ENCODE data around the gene FBXL14.
"Not testable (repeated sequence)": the region's sequence is repeated elsewhere in the genome, so short reads cannot be mapped to it uniquely, and the experiment has no call there.

FBXL14 gene

DNA sequence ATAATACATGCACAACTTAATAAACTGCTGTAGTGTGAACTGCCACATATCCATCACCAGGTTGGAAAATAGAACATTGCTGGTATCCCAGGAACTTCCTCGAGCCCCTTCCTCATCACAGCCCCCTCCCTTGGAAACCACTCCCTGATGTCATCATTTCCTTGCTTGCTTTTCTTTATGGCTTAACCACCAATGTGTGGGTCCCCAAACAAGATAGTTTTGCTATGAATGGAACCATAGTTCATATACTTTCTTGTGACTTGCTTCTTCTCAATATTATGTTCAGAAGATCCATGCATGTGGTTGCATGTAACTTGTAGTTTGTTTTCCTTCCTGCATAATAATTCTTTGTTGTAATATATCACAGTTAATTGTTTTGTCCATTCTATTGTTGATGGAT, 25.7 kb upstream of the FBXL14 start:
- DNase-seq (ENCODE audit: extremely low spot score, insufficient read length, low read depth), result no peak
- FAIRE-seq, result peak; percentile 12

DNA sequence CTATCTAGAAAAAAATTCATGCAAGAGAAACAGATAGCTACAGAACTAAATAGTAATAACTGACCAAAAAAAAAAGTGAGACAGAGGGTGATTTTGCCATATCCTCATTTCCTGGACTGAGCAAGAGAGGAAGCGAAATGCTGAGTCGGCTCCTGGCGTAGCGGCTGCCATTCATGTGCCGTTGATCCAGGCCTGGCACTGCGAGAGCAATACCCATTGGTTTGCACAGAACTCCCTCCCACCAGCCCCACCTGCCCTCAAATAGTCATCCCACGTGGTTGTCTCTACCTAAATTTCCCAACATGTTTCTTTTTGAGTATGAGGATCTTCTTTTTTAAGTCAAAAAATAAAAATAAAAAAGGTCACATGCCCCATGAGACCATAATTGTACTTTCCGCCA, 25.2 kb upstream of the FBXL14 start:
- DNase-seq (ENCODE audit: extremely low spot score, insufficient read length, low read depth), result no peak
- FAIRE-seq, result peak; percentile 74

DNA sequence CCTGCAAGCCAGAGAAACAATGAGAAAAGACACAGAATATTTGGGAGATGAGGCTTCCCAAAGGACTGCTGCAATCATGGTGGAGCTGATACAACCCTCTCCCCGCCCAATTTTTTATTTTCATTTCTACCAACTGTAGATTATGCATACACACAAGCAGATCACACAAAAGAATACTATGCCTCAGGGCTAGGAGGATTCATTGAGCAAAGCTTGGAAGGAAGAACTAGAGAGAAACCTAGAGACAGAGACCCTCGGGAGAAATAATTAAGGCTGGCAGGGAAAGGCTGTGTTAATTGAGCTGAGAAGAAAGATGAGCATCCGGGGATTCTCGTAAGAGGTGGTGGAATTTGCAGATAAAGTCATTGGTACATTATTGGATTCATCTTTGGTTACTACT, 24.8 kb upstream of the FBXL14 start:
- DNase-seq (ENCODE audit: extremely low spot score, insufficient read length, low read depth), result no peak
- no peak for FAIRE-seq

DNA sequence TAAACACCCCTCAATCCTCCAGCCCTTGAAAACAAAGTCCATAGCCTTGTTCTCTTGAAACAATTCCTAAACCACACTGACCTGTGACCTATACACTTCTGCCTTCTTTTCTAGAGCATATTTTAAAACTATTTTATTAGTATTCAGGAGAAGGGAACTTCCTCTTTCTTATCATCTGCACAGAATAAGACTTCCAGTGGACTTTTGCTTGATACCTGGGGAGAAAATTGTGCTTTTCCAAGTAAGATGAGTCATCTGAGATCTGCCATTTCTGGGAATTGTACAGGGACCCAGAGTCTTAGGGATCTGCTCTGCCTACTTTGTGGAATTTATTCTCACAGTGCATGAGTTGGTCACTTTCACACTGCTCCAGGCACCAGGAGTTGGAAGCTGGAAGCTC, 24.1 kb upstream of the FBXL14 start:
- FAIRE-seq (no peak), DNase-seq (ENCODE audit: extremely low spot score, insufficient read length, low read depth) (no peak)

DNA sequence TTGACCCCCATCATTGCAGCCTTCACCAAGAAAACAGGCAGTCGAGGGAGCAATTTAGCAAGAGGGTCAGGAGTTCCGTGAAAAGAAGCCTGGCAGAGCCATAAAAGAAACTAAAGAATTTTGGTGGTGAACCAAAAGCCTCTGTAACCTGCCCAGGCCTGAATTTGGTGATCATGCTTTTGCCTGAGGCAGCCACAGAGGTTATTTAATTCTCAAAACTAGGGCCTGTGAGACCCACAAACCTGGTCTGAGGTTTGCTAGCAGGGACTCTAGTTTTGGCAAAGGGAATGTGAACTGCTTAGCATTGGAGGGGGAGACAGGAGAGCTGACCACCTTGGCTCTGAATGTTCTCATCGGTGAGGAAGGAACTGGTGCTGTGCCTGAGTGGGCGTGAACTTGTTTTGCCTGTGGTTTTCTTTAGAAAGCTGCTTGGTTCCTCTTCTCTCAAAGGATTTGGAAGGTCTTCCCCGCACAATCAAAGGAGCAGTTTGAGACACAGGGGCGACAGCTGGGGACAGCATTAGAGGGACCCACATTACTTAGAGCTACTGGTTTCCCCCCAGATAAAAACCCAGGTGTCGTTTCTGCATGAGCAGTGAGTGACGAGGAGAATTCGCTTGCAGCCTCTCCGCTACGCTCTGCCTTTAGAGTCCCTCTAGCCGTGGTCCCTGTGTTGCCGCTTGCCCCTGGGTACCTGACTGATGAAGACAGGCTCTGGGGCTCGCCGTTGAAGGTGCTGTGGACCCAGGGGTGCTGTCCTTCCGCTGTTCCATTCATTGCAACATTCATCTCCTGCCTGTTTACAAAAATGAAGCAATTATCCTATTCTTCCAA, 22.1 kb upstream of the FBXL14 start:
- DNase-seq (ENCODE audit: extremely low spot score, insufficient read length, low read depth) (no peak), FAIRE-seq (peak; percentile 78)

DNA sequence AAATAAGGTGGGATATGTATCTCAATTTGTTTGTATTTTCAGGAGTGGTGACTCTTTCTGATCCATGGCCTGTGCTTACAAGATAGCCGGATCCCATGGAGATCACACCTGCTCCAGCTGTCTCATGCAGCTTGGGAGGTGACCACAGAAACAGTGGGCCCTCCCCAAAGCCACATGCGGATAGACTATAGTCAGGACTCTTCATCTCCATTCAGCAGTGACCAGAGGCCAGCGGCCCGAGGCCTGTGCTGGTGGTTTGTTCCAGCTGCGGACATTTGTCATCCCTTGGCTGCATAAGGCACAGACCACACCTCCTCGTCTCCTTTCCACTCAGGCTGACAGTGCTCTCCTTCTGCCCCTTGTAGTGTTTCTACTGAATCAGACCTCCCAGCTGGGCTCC, 20.0 kb upstream of the FBXL14 start:
- DNase-seq (ENCODE audit: extremely low spot score, insufficient read length, low read depth), result no peak
- no peak for FAIRE-seq

DNA sequence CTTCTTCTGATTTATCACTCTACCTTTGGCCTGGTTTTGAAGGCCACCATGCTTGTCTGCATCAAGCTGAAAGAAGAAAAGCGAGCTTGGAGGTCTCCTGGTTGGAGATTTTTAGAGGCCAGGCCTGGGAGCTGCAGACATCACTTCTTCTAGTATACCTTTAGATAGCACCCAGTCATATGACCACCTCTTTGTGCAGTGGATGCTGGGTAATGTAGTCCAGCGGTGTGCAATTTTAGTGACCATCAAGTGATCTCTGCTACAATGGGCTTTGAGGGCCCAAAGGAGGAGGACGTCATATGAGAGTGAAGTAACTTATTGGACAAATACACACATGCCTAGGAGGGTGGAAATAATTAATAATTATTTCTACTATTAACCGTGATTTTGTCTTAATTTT, 19.5 kb upstream of the FBXL14 start:
- DNase-seq (ENCODE audit: extremely low spot score, insufficient read length, low read depth) (no peak), FAIRE-seq (no peak)

DNA sequence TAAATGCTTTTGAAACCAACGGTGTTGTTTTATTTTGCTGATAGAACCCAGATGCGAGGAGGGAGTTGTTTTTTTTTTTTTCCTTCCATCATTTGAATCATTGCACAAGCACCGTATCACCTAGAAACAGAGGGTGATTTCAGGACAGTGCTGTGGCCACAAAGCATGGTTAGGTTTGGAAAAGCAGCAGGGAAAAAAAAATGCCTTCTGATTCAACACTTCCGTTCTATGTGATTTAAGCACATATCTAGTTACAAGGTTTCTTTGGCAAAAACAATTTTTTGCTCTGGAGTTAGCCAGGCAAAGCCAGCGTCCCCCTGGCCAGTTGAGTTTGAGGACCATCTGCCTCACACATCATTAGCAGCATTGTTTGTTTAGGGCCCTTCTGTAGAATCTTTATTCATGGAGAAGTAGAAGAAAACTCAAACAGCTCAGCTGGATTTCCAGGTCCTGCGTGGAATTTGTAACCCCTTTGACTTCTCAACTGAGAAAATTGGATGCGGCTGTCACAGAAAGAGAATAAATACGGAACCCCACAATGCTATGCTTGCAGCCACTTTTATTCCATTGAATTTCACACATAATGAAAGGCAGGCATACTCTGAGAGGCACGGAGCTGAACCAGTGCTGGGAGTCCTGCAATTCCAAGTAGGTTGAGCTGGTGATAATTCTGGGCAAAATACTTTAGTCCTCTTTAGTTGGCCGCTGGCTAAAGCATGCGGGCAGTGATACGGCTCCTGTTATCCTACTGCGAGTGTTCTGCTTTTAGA, 17.6 kb upstream of the FBXL14 start:
- DNase-seq (ENCODE audit: extremely low spot score, insufficient read length, low read depth) (no peak), FAIRE-seq (no peak)

DNA sequence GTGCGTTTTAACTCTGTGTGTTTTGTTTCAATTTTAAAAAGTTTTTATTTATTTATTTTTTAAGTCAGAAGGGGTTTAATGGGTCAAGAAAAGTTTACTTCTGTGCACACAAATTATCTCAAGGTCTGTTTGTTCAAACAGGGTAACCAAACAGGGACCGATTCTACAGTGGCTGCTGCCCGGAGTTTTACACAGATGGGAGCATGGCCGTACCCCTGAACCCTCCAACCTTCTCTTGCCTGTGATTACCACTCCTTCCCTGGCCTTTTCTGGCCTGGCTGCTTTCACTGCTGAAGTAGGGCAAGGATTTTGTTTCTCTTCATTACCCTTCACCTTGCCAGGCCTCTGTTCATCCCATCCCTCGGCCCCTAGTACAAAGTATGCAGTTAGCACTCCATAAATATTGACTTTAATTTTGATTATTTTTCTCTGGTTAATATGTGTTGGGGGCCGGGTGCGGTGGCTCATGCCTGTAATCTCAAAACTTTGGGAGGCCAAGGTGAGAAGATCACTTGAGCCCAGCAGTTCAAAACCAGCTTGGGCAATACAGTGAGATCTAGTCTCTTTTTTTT, 15.8 kb upstream of the FBXL14 start:
- FAIRE-seq (no peak), DNase-seq (ENCODE audit: extremely low spot score, insufficient read length, low read depth) (no peak)

DNA sequence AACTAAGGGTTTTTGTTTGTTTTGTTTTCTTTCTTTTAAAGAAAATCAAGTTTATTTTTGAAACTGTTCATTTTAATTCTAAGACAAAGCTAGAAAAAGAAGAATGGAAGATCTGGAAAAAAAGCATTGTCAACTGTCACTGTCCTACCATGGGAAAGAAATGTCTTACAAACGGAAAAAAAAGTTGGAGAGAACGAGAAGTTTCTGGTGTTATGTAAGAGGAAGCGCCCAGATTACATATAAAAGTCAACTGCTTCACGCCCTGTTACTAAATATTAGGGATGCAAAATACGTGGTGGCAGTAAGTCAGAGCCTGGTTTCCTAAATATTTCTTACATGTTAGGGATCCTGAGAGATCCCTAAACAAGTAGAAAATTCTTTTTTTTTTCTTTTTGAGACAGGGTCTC, 14.3 kb upstream of the FBXL14 start:
- FAIRE-seq, result no peak
- DNase-seq (ENCODE audit: extremely low spot score, insufficient read length, low read depth), result no peak

DNA sequence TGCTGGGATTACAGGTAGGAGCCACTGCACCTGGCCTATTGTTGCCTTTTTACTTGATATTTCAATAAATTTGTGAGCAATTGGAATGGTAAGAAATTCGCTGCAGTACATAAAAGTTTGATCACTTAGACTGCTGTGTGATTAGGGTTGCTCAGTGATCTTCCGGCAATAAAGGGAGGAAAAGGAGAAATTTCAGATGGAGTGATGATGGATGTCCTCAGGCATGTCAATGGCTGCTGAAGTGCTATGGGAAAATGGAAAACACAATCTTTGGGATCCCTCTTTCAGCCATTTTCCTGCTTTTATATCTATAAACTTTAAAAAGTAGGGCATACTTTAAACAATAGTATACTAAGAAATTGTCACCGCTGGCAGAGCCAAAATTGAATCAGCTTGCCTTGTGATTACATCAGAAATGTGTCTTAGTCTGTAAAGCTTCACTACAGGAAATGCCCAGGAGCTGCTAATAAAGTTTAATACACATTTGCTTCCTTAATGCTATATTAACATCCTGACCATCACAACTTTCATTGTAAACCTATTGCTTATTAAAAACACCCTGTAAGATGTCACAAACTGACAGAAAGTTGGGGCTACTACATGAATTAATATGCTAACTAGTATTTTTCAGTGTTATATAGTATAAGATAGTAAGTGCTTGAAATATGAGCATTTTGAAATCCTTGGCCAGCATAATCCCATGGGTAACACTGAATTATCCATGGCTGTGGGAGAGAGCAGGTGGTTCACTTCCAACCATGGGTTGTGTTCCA, 13.7 kb upstream of the FBXL14 start:
- FAIRE-seq (no peak), DNase-seq (ENCODE audit: extremely low spot score, insufficient read length, low read depth) (no peak)

DNA sequence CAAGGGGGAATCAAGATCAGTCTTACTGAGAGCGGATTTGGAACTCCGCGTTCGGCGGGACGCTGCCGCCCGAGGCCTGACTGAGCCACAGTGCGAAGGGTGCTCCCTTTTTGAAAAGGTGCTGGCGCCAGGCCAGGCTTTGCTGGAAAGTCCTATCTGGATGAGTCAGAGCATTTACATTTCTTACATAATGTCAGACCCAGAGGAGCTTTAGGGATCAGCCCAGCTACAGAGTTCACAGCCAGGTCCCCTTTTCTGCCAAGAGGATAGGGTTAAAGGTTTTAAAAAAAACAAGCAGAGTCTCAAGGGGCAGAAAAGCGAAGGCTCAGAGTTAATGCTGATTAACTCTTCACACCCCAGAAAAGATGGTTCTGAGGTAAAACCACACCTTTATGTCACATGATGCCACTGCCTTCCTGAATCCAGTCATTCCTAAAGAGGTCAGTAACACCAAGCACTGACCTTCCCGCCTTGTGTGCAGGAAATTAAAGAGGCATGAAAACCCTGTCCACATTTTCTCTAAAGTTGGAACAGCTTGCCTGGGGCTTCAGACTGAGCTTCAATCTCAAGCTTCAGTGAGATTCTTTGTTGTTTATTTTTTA, 11.7 kb upstream of the FBXL14 start:
- FAIRE-seq (peak; percentile 92), DNase-seq (ENCODE audit: extremely low spot score, insufficient read length, low read depth) (no peak)

DNA sequence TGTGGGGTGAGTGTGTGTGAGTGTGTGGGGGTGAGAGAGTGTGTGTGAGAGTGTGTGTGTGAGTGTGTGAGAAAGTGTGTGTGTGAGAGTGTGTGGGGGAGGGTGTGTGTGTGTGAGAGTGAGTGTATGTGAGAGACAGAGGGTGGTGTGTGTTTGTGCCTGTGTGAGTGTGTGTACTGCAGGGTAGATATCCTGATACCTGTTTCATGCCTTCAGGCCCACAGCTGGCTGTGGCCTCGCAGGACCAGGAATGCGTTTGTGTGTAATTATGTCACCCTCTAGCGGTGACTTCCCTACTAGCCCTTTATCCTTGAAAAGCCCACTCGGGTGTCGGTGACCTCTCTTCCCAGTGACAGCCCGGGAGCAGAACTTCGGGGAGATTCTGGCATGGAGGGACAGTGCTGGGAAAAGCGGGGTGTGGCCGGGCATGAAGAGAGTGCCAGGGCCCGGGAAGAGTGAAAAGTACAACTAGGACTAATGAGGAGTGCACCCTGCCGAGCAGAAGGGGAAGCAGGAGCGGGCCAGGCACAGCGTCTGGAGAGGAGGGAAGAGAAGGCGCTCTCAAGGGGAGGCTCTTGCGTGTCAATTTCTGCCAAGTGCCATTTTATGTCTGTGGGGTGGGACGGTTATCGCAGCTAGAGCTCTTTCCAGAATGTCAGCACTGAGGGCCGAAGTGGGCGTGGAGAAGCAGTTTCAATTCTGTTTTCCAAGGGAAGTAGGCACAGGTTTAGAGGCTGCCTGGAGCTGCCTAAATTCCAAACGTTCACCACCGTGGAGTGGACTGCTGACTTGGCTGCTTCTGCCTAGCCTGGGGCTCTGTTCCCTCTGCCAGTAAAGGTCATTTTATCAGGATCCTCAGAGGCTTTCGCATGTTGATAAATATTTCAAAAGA, 11.0 kb upstream of the FBXL14 start:
- FAIRE-seq, result peak; percentile 92
- DNase-seq (ENCODE audit: extremely low spot score, insufficient read length, low read depth), result no peak

DNA sequence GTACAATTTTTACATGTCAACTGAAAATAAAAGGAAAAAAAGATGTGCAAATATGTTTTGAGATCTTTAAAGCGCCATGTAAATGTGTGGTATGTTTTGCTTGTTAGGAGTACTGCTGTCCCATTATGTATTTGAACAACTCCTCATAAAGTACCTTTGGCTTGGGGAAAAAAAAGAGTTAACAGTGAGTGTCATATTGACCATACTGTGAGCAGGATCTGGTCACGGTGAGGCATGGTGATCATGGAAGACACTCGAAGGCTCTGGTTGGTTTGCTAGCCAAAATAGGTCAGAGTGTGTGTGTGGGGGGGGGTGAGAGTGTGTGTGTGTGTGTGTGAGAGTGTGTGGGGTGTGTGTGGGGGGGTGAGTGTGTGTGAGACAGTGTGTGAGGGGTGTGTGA, 10.1 kb upstream of the FBXL14 start:
- DNase-seq (ENCODE audit: extremely low spot score, insufficient read length, low read depth), result no peak
- no peak for FAIRE-seq

DNA sequence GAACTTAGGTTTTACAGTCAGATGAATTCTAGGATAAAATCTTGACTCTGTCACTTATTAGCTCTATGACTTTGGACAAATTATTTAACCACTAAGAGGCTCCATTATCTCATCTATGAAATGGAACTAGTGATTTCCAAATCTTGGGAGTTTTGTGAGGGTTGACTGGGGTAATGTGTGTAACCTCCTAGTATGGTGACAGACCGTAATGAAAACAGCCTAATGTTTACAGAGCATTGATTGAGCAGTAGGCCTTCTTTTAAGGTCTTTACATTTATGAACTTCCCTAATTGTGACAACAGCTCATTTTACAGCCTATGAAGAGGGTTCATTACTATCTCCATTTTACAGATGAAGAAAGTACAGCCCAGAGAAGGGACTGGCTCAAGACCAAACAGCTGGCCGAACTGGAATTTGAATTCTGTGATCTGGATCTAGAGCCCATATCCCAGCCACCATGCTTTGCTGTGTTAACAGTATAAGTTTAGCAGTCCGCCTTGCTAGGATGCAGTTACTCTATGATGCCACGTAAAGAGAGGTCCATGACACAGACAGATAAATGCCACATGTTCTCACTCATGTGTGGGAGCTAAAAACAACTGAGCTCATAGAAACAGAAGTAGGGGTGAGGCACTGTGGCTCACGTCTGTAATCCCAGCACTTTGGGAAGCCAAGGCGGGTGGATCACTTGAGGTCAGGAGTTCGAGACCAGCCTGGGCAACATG, 9.1 kb upstream of the FBXL14 start:
- DNase-seq (ENCODE audit: extremely low spot score, insufficient read length, low read depth), result no peak
- FAIRE-seq, result no peak

DNA sequence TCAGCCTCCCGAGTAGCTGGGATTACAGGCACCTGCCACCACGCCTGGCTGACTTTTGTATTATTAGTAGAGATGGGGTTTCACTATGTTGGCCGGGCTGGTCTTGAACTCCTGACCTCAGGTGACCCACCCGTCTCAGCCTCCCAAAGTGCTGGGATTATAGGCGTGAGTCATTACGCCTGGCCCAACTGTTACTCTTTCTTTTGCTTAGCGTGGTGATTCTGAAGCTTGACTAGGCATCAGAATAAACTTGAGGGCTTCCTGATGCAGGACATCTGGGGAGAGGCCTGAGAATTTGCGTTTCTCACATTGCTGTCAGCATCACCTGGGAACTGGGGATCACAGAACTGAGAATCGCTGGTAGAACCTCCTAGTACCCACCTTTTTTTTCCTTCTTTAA, 8.3 kb upstream of the FBXL14 start:
- not testable (repeated sequence) for FAIRE-seq; DNase-seq (ENCODE audit: extremely low spot score, insufficient read length, low read depth)

DNA sequence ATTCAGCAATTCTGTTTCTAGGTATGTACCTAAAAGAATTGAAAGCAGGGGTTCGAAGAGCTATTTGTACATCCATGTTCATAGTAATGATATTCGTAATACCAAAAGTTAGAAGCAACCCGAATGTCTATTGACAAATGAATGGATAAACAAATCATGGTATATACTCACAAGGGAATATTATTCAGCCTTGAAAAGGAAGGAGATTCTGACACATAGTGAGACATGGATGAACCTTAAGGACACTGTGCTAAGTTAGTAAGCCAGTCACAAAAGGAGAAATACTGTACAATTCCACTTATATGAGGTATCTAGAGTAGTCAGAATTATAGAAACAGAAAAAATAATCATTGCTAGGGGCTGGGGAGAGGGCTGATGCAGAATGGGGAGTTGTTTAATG, 4.4 kb upstream of the FBXL14 start:
- DNase-seq (ENCODE audit: extremely low spot score, insufficient read length, low read depth), result no peak
- FAIRE-seq, result no peak

DNA sequence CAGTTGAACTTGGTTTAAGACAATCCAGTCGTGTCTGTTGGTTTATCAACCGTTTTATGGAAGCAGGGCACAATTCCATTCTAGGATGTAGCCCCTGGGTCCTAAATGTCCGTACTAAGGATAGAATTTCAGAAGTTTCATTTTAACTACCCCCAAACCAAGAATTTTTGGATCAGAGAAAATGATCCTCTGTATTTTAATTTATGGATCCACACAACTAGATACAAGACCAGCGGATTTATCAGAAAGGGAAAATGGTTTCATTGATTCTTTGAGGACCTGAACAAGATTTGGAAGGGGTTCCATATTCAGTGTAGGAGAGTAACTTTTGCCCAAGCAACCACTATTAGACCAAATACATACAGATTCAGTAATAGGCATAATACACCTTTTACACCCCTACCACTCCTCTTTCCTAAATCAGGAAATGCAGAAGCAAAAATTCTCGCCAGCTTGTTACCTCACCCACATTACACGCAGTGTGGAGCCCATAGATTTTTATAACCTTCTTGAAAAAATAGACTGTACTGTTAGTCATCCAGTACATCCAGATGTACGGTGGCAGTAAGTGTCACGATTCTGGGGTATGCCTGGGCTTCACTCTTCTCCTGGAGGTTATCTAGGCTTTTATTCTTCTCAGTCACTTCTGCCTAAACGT, 1.4 kb upstream of the FBXL14 start:
- DNase-seq (ENCODE audit: extremely low spot score, insufficient read length, low read depth) (no peak), FAIRE-seq (no peak)
